Natural killer cell (primary cell): ENCODE data around the gene DIPK1B. TPM values are rescaled to one million over a fixed set of nuclear protein-coding genes. Genes with fewer than 3 reads are reported as not detected.

ENCODE experiments used
- ATAC-seq, 3 donors: fragments of 150-1000 bp in 2 of 3; fragments of 200-7000 bp in 1 of 3; cut with Tn5 transposase; 1 replicate in 1 of 3; 2 replicates in 2 of 3; pipeline ENCODE4 v1.10.0; 2021; ENCODE audit warnings: mild to moderate bottlenecking in 2 of 3, moderate library complexity in 2 of 3
- DNase-seq, 2 donors: peaks; one replicate each; pipeline versions ENCODE4 v3.0.0 to v3.0.0-alpha.2; 2013 to 2021; ENCODE audit warnings: mixed read lengths in 1 of 2
- H3K27ac ChIP-seq: one replicate; pipeline ENCODE4 v1.5.1; 2013; ENCODE audit warnings: mild to moderate bottlenecking, low read length
- H3K27me3 ChIP-seq: one replicate; pipeline ENCODE4 v1.6.1; 2013; ENCODE audit warnings: low read length; ENCODE audit not compliant: control insufficient read depth, insufficient read depth
- H3K36me3 ChIP-seq: one replicate; pipeline ENCODE4 v1.6.1; 2013; ENCODE audit warnings: low read length; ENCODE audit not compliant: control insufficient read depth, insufficient read depth
- H3K4me1 ChIP-seq: one replicate; pipeline ENCODE4 v1.6.1; 2013; ENCODE audit warnings: low read length; ENCODE audit not compliant: control insufficient read depth, insufficient read depth
- H3K4me3 ChIP-seq: one replicate; pipeline ENCODE4 v1.5.1; 2013; ENCODE audit warnings: low read length
- H3K9me3 ChIP-seq: one replicate; pipeline ENCODE4 v1.6.1; 2013; ENCODE audit warnings: low read length; ENCODE audit not compliant: control insufficient read depth, insufficient read depth
- H3K27ac Mint-ChIP-seq, 2 donors: one replicate each; pipeline ENCODE4 v1.8.0; 2022; ENCODE audit warnings: mild to moderate bottlenecking in 2 of 2, mixed read lengths in 2 of 2, moderate library complexity in 1 of 2
- H3K27me3 Mint-ChIP-seq, 2 donors: one replicate each; pipeline ENCODE4 v1.8.0; 2022; ENCODE audit warnings: low read depth in 2 of 2, mixed read lengths in 2 of 2
- H3K36me3 Mint-ChIP-seq: one replicate; pipeline ENCODE4 v1.8.0; 2022; ENCODE audit warnings: mixed read lengths
- H3K4me1 Mint-ChIP-seq, 2 donors: one replicate each; pipeline ENCODE4 v1.8.0; 2022; ENCODE audit warnings: mixed read lengths in 2 of 2
- H3K4me3 Mint-ChIP-seq: one replicate; pipeline ENCODE4 v1.8.0; 2022; ENCODE audit warnings: mild to moderate bottlenecking, moderate library complexity, mixed read lengths
- H3K9me3 Mint-ChIP-seq, 2 donors: one replicate each; pipeline ENCODE4 v1.8.0; 2022; ENCODE audit warnings: mixed read lengths in 2 of 2
- WGBS: methylation state at CpG from one replicate; pipeline ENCODE4 v1.1.7; 2013; ENCODE audit warnings: missing lambda C conversion rate; ENCODE audit not compliant: insufficient coverage; 5-methylcytosine and 5-hydroxymethylcytosine counted together
- intact Hi-C: fragments of 100-400 bp; cut with micrococcal nuclease; formaldehyde crosslinking; loops from one replicate; pipeline ENCODE4 v1.14.2; 2022
- total RNA-seq, 4 donors: library from RNA; stranded (reverse); fragments of 120-200 nt in 1 of 4; gene quantifications; one replicate each; pipeline versions ENCODE4 v1.2.3 to v1.2.4, GENCODE V29; 2013 to 2022
- TF ChIP-seq, protein P1 (sequence below): fragments of 200-600 bp; IDR thresholded peaks from one replicate; pipeline ENCODE4 v1.8.0; 2022; ENCODE audit warnings: antibody characterized with exemption

The DIPK1B gene
- total RNA-seq, 3 donors from 2014 or later (not counting 1 experiment from before 2014, with no cell fraction given) = 0.31 to 0.39 TPM; not detected in 1

DNA sequence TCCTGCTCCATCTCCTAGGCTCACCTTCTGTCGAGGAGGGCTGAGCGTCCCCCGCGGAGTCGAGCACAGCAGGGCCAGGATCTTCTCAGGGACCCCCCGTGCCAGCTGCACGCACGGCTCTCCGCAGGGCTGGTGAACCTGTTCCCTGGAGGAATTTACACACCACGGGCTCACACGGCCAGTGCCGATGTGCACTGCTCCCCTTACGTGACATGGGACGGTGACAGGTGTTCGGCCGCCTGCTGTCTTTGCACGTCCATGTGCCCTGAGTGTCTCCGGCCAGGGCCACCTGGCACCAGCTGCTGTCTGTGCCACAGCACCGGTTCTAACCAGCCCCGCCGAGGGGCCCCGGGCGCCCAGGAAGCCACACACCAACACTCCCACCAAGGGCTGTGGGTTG lies 16.4 kb upstream of the DIPK1B start:
- Mint-ChIP-seq H3K4me3 (no peak overlapping the region), H3K36me3 (no peaks in the 10 kb centered on the region), H3K27ac (peak overlapping the region in 1 of 2 donors; percentile 13), H3K4me1 (peaks cover 1 to 3% of the 10 kb centered on the region in 2 donors), H3K27me3 (peaks cover 11 to 12% of the 10 kb centered on the region in 2 donors), H3K9me3 (no peaks in the 10 kb centered on the region)
- no peak overlapping the region for H3K4me3 ChIP-seq
- intact Hi-C loops = no loop called here
- TF ChIP-seq, protein P1, sequence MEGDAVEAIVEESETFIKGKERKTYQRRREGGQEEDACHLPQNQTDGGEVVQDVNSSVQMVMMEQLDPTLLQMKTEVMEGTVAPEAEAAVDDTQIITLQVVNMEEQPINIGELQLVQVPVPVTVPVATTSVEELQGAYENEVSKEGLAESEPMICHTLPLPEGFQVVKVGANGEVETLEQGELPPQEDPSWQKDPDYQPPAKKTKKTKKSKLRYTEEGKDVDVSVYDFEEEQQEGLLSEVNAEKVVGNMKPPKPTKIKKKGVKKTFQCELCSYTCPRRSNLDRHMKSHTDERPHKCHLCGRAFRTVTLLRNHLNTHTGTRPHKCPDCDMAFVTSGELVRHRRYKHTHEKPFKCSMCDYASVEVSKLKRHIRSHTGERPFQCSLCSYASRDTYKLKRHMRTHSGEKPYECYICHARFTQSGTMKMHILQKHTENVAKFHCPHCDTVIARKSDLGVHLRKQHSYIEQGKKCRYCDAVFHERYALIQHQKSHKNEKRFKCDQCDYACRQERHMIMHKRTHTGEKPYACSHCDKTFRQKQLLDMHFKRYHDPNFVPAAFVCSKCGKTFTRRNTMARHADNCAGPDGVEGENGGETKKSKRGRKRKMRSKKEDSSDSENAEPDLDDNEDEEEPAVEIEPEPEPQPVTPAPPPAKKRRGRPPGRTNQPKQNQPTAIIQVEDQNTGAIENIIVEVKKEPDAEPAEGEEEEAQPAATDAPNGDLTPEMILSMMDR = no peak
- H3K36me3 ChIP-seq = no peaks in the 10 kb centered on the region
- no peak for ATAC-seq
- no peaks in the 10 kb centered on the region for H3K9me3 ChIP-seq
- H3K4me1 ChIP-seq = peaks cover 21% of the 10 kb centered on the region
- H3K27me3 ChIP-seq = peaks cover 4% of the 10 kb centered on the region
- no peak overlapping the region for H3K27ac ChIP-seq
- DNase-seq = no peak
- WGBS = 58% methylated on average over 23 of the region's 23 CpGs

DNA sequence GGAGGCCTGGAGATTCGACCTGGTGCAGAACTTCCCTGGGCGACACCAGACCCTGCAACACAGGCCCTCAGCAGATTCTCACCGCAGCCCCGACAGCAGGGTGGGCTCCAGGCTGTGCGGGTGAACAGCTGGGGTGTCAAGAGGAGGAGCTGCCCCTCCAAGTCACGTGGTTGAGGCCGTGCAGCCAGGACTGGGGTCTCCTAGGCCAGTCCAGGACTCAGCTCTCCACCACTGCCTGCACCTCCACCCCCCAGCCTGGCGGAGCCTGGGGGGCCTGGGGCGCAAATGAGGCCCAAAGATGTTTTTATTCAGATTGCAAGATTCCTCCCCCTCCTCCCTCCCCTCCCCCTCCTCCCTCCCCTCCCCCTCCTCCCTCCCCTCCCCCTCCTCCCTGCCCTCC lies 15.9 kb upstream of the DIPK1B start:
- intact Hi-C loops = no loop called here
- H3K27me3 Mint-ChIP-seq = peaks cover 12 to 14% of the 10 kb centered on the region in 2 donors
- no peaks in the 10 kb centered on the region for H3K9me3 Mint-ChIP-seq
- H3K27ac ChIP-seq = no peak overlapping the region
- DNase-seq (no peak), ATAC-seq (no peak)
- H3K36me3 ChIP-seq = no peaks in the 10 kb centered on the region
- H3K4me1 Mint-ChIP-seq = peaks cover 7 to 8% of the 10 kb centered on the region in 2 donors
- H3K4me1 ChIP-seq = peaks cover 27% of the 10 kb centered on the region
- peaks cover 5% of the 10 kb centered on the region for H3K27me3 ChIP-seq
- TF ChIP-seq, protein P1 = no peak
- H3K4me3 ChIP-seq = no peak overlapping the region
- no peak overlapping the region for H3K4me3 Mint-ChIP-seq
- no peak overlapping the region for H3K27ac Mint-ChIP-seq
- H3K9me3 ChIP-seq = no peaks in the 10 kb centered on the region
- WGBS = 54% methylated on average over 9 of the region's 9 CpGs
- no peaks in the 10 kb centered on the region for H3K36me3 Mint-ChIP-seq

DNA sequence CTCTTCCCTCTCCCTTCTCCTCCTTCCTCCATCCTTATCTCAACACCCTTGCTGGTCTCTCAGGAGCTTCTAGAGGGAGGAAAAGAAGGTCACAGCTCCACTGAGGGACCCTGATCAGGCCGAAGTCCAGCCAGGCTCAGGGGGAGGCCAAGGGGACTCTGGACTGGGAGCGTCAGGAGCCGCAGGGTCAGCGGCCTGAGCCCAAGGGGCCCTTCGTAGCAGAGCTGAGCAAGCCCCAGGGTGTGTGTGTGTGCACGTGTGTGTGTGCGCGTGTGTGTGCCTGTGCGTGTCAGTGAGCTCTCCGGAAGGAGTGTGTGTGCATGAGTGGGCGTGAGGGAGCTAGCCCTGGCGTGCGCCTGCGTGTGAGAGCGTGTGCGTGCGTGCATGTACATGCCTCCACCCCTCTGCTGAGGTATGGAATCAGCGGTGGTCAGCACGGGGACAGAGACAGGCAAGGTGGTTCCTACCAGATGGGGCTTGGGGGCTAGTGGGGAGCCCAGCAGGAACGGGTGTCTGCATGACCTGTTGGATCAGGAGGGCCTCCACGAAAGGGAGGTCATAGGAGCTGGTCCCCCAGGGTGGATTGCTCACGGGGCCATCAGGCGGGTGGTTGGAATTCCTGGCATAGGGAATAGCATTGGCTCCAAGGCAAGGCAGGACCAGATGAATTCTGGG lies 15.1 kb upstream of the DIPK1B start:
- DNase-seq (no peak), ATAC-seq (no peak)
- peaks cover 29% of the 10 kb centered on the region for H3K4me1 ChIP-seq
- 90% methylated on average over 23 of the region's 23 CpGs for WGBS
- H3K27ac ChIP-seq = no peak overlapping the region
- no peaks in the 10 kb centered on the region for H3K36me3 ChIP-seq
- Mint-ChIP-seq H3K36me3 (no peaks in the 10 kb centered on the region), H3K27me3 (peaks cover 12 to 15% of the 10 kb centered on the region in 2 donors), H3K9me3 (no peaks in the 10 kb centered on the region), H3K27ac (peak overlapping the region in 1 of 2 donors; percentile 53), H3K4me3 (no peak overlapping the region), H3K4me1 (peaks cover 8 to 12% of the 10 kb centered on the region in 2 donors)
- H3K9me3 ChIP-seq = no peaks in the 10 kb centered on the region
- TF ChIP-seq, protein P1 = no peak
- intact Hi-C loops = no loop called here
- peaks cover 7% of the 10 kb centered on the region for H3K27me3 ChIP-seq
- no peak overlapping the region for H3K4me3 ChIP-seq
